GM18907 (cell line): ENCODE results near the gene HLA-E.
"Not testable (repeated sequence)": the region's sequence is repeated elsewhere in the genome, so short reads cannot be mapped to it uniquely, and the experiment has no call there.

Source experiments
- ATAC-seq: cut with Tn5 transposase; IDR thresholded peaks from one replicate; pipeline ENCODE4 v1.9.1; 2021; ENCODE audit warnings: mild to moderate bottlenecking, moderate library complexity; ENCODE audit not compliant: unreplicated experiment

HLA-E gene

GRCh38 chr6:30489081-30490025, at the start of gene HLA-E:
HLA-E (plus strand) TSS chr6:30489509; CDS start chr6:30489532, 23 bp downstream.
- peak; percentile 81 for ATAC-seq

- ATAC-seq: no peak
Observed at GRCh38 chr6:30441171-30441570, 48.1 kb upstream of the HLA-E start.

- ATAC-seq: no peak
Observed at GRCh38 chr6:30443657-30444450, 45.5 kb upstream of the HLA-E start.

- no peak for ATAC-seq
Observed at GRCh38 chr6:30444451-30444742, 44.9 kb upstream of the HLA-E start.

- no peak for ATAC-seq
Observed at GRCh38 chr6:30446259-30446658, 43.0 kb upstream of the HLA-E start.

GRCh38 chr6:30447237-30447636, 42.1 kb upstream of the HLA-E start:
- ATAC-seq: no peak

GRCh38 chr6:30450548-30450908, 38.8 kb upstream of the HLA-E start:
- ATAC-seq: no peak

GRCh38 chr6:30450909-30451841, 38.1 kb upstream of the HLA-E start:
- no peak for ATAC-seq

GRCh38 chr6:30452736-30453507, 36.4 kb upstream of the HLA-E start:
- ATAC-seq: no peak

GRCh38 chr6:30453508-30454116, 35.7 kb upstream of the HLA-E start:
- ATAC-seq: peak; percentile 62

- ATAC-seq: no peak
Observed at GRCh38 chr6:30459145-30459544, 30.2 kb upstream of the HLA-E start.

GRCh38 chr6:30461055-30461454, 28.3 kb upstream of the HLA-E start:
- ATAC-seq: no peak

GRCh38 chr6:30462482-30462881, 26.8 kb upstream of the HLA-E start:
- no peak for ATAC-seq

- no peak for ATAC-seq
Observed at GRCh38 chr6:30463242-30463641, 26.1 kb upstream of the HLA-E start.

GRCh38 chr6:30463651-30464618, 25.4 kb upstream of the HLA-E start:
- ATAC-seq: no peak

- ATAC-seq: no peak
Observed at GRCh38 chr6:30465595-30466306, 23.6 kb upstream of the HLA-E start.

GRCh38 chr6:30470968-30471367, 18.3 kb upstream of the HLA-E start:
- no peak for ATAC-seq

GRCh38 chr6:30475116-30475515, 14.2 kb upstream of the HLA-E start:
- ATAC-seq: not testable (repeated sequence)
